Karpas-422 (cell line): ENCODE data around the gene COL13A1. TPM values are rescaled to one million over a fixed set of nuclear protein-coding genes. Genes with fewer than 3 reads are reported as not detected.
A peak's percentile ranks its signal among the peaks of the same experiment; 100 is the strongest.

Experiments
- DNase-seq: peaks from one replicate; pipeline ENCODE4 v3.0.0-alpha.2; 2015
- H2AFZ ChIP-seq: fragments of 200-600 bp; sonication (generic); 2 replicates; pipeline ENCODE4 v1.6.1; 2014; ENCODE audit warnings: antibody characterized with exemption, low read length, mixed read lengths
- H3K27ac ChIP-seq: fragments of 200-600 bp; sonication (generic); 2 replicates; pipeline ENCODE4 v1.5.1; 2014; ENCODE audit warnings: mild to moderate bottlenecking, low read length, moderate library complexity
- H3K27me3 ChIP-seq: fragments of 200-600 bp; sonication (generic); 2 replicates; pipeline ENCODE4 v1.6.1; 2014; ENCODE audit warnings: low read length, mixed read lengths
- H3K36me3 ChIP-seq: fragments of 200-600 bp; sonication (generic); 2 replicates; pipeline ENCODE4 v1.6.1; 2014; ENCODE audit warnings: low read length, mixed read lengths; ENCODE audit not compliant: insufficient read depth
- H3K4me1 ChIP-seq: fragments of 200-600 bp; sonication (generic); 2 replicates; pipeline ENCODE4 v1.6.1; 2014; ENCODE audit warnings: mild to moderate bottlenecking, low read length, mixed read lengths
- H3K4me2 ChIP-seq: fragments of 200-600 bp; sonication (generic); 2 replicates; pipeline ENCODE4 v1.6.1; 2014; ENCODE audit warnings: low read length, low read depth, mild to moderate bottlenecking; ENCODE audit not compliant: poor library complexity, severe bottlenecking
- H3K4me3 ChIP-seq: fragments of 200-600 bp; sonication (generic); 2 replicates; pipeline ENCODE4 v1.5.1; 2014; ENCODE audit warnings: mild to moderate bottlenecking, antibody characterized with exemption, low read length, mixed read lengths
- H3K79me2 ChIP-seq: fragments of 200-600 bp; sonication (generic); 2 replicates; pipeline ENCODE4 v1.6.1; 2014; ENCODE audit warnings: mild to moderate bottlenecking, low read length, mixed read lengths
- H3K9ac ChIP-seq: fragments of 200-600 bp; sonication (generic); 2 replicates; pipeline ENCODE4 v1.6.0; 2014; ENCODE audit warnings: low read length
- H3K9me2 ChIP-seq: fragments of 200-600 bp; sonication (generic), shearing (Covaris generic); replicated peaks from 2 replicates; pipeline ENCODE4 v1.6.0; 2014; ENCODE audit warnings: mild to moderate bottlenecking, low read length, moderate library complexity; ENCODE audit not compliant: insufficient read depth
- H3K9me3 ChIP-seq: fragments of 300-700, 200-600 bp; sonication (generic); 2 replicates; pipeline ENCODE4 v1.6.1; 2014; ENCODE audit warnings: low read length, mixed read lengths
- H4K20me1 ChIP-seq: fragments of 200-600 bp; sonication (generic); 2 replicates; pipeline ENCODE4 v1.6.1; 2014; ENCODE audit warnings: mild to moderate bottlenecking, antibody characterized with exemption, low read length, low read depth; ENCODE audit not compliant: insufficient read depth
- total RNA-seq: library from RNA; depleted of rRNA; stranded (reverse); fragments of >200 nt; shearing (Covaris generic); gene quantifications from 2 replicates; pipeline ENCODE4 v1.2.3, GENCODE V29; 2014; ENCODE audit warnings: low replicate concordance

Gene COL13A1
- total RNA-seq, 1 experiment from 2014 or later = not detected

- H3K9ac ChIP-seq = no peak overlapping the region
- H3K9me2 ChIP-seq = no peaks in the 10 kb centered on the region
- no peaks in the 10 kb centered on the region for H3K4me1 ChIP-seq
- H3K79me2 ChIP-seq = no peaks in the 10 kb centered on the region
- no peak overlapping the region for H2AFZ ChIP-seq
- no peaks in the 10 kb centered on the region for H3K36me3 ChIP-seq
- peaks cover 14% of the 10 kb centered on the region for H3K9me3 ChIP-seq
- H3K27me3 ChIP-seq = no peaks in the 10 kb centered on the region
- no peak overlapping the region for H3K4me2 ChIP-seq
- no peak overlapping the region for H3K27ac ChIP-seq
- H3K4me3 ChIP-seq = no peak overlapping the region
- H4K20me1 ChIP-seq = no peaks in the 10 kb centered on the region
- no peak for DNase-seq
Measured at GRCh38 chr10:69795242-69795934, 6.3 kb upstream of the COL13A1 start.

- H3K27ac ChIP-seq = no peak overlapping the region
- no peak overlapping the region for H3K4me2 ChIP-seq
- H3K9me3 ChIP-seq = peaks cover 14% of the 10 kb centered on the region
- no peaks in the 10 kb centered on the region for H3K79me2 ChIP-seq
- H3K4me1 ChIP-seq = no peaks in the 10 kb centered on the region
- no peaks in the 10 kb centered on the region for H3K9me2 ChIP-seq
- H2AFZ ChIP-seq = no peak overlapping the region
- H3K36me3 ChIP-seq = no peaks in the 10 kb centered on the region
- no peak overlapping the region for H3K4me3 ChIP-seq
- no peak for DNase-seq
- H4K20me1 ChIP-seq = no peaks in the 10 kb centered on the region
- no peaks in the 10 kb centered on the region for H3K27me3 ChIP-seq
- no peak overlapping the region for H3K9ac ChIP-seq
Measured at GRCh38 chr10:69797959-69798358, 3.7 kb upstream of the COL13A1 start.

- H2AFZ ChIP-seq = no peak overlapping the region
- peak; percentile 64 for DNase-seq
- no peak overlapping the region for H3K4me3 ChIP-seq
- H3K9me3 ChIP-seq = peaks cover 9% of the 10 kb centered on the region
- no peaks in the 10 kb centered on the region for H3K79me2 ChIP-seq
- no peaks in the 10 kb centered on the region for H3K27me3 ChIP-seq
- H3K4me2 ChIP-seq = no peak overlapping the region
- H3K4me1 ChIP-seq = no peaks in the 10 kb centered on the region
- H3K27ac ChIP-seq = no peak overlapping the region
- no peak overlapping the region for H3K9ac ChIP-seq
- no peaks in the 10 kb centered on the region for H3K9me2 ChIP-seq
- no peaks in the 10 kb centered on the region for H4K20me1 ChIP-seq
- no peaks in the 10 kb centered on the region for H3K36me3 ChIP-seq
Measured at GRCh38 chr10:69800109-69800508, 1.6 kb upstream of the COL13A1 start.

DNA sequence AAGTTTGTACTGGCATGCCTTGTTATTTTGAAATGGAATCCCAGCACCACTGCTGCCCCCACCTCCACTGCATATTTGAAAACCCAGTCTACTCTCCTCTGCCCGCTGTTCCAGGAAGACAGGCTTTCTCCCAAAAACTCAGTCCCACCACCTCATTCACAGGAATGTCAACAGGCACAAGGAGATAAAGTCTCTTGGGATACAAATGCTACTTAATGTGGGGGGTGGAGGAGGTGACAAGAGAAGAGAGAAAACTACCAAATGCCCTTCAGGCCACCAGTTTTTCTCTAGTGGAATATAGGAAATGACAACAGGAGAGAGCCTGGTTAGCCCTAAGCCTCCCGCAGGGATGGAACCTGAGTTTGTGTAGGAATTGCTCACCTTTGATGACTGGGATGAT lies 1.0 kb upstream of the COL13A1 start:
- H3K4me2 ChIP-seq = no peak overlapping the region
- H3K27me3 ChIP-seq = no peaks in the 10 kb centered on the region
- H4K20me1 ChIP-seq = no peaks in the 10 kb centered on the region
- no peak overlapping the region for H2AFZ ChIP-seq
- no peak overlapping the region for H3K9ac ChIP-seq
- H3K4me3 ChIP-seq = no peak overlapping the region
- no peaks in the 10 kb centered on the region for H3K36me3 ChIP-seq
- no peaks in the 10 kb centered on the region for H3K9me2 ChIP-seq
- DNase-seq = no peak
- H3K27ac ChIP-seq = no peak overlapping the region
- peaks cover 4% of the 10 kb centered on the region for H3K9me3 ChIP-seq
- no peaks in the 10 kb centered on the region for H3K79me2 ChIP-seq
- H3K4me1 ChIP-seq = no peaks in the 10 kb centered on the region

DNA sequence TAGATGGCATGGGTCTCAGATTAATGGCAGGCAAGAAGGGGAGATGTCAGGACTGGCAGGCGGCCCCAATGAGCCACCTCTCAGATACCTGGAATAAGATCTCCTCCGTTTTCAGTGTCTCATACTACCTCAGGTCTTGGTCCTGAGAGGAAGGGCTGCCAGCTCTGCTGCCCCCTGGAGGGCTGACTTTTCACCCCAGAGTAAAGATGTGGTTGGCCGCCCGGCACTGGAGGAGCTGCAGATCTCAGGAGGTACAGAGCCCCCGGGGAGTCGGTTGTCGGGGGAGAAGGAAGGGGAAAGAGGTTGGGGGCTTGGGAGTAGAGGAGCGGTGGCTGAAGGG lies 642 bp upstream of the COL13A1 start:
- Histone ChIP-seq H3K4me3 (no peak overlapping the region), H3K4me2 (no peak overlapping the region), H3K27me3 (no peaks in the 10 kb centered on the region), H3K9me2 (no peaks in the 10 kb centered on the region), H4K20me1 (no peaks in the 10 kb centered on the region), H3K79me2 (no peaks in the 10 kb centered on the region), H3K9me3 (no peaks in the 10 kb centered on the region), H3K36me3 (no peaks in the 10 kb centered on the region), H3K9ac (no peak overlapping the region), H3K27ac (no peak overlapping the region), H3K4me1 (no peaks in the 10 kb centered on the region), H2AFZ (no peak overlapping the region)
- peak; percentile 77 for DNase-seq

- Histone ChIP-seq H4K20me1 (no peaks in the 10 kb centered on the region), H3K36me3 (no peaks in the 10 kb centered on the region), H3K4me2 (no peak overlapping the region), H3K9me3 (no peaks in the 10 kb centered on the region), H3K9ac (no peak overlapping the region), H3K4me1 (no peaks in the 10 kb centered on the region), H3K4me3 (no peak overlapping the region), H3K27me3 (no peaks in the 10 kb centered on the region), H3K9me2 (no peaks in the 10 kb centered on the region), H3K27ac (no peak overlapping the region), H2AFZ (no peak overlapping the region), H3K79me2 (no peaks in the 10 kb centered on the region)
- DNase-seq = no peak
Measured at GRCh38 chr10:69802424-69803161, 887 bp downstream of the COL13A1 start.

GRCh38 chr10:69803809-69804208 lies 2.1 kb downstream of the COL13A1 start:
- Histone ChIP-seq H3K27ac (no peak overlapping the region), H4K20me1 (no peaks in the 10 kb centered on the region), H3K9me3 (no peaks in the 10 kb centered on the region), H3K4me1 (no peaks in the 10 kb centered on the region), H3K9me2 (no peaks in the 10 kb centered on the region), H3K36me3 (no peaks in the 10 kb centered on the region), H3K79me2 (no peaks in the 10 kb centered on the region), H2AFZ (no peak overlapping the region), H3K9ac (no peak overlapping the region), H3K4me3 (no peak overlapping the region), H3K4me2 (no peak overlapping the region), H3K27me3 (no peaks in the 10 kb centered on the region)
- DNase-seq = no peak

GRCh38 chr10:69804775-69805174 lies 3.1 kb downstream of the COL13A1 start:
- H3K27ac ChIP-seq = no peak overlapping the region
- no peak overlapping the region for H3K9ac ChIP-seq
- DNase-seq = no peak
- no peaks in the 10 kb centered on the region for H4K20me1 ChIP-seq
- no peak overlapping the region for H3K4me3 ChIP-seq
- H2AFZ ChIP-seq = no peak overlapping the region
- H3K9me3 ChIP-seq = no peaks in the 10 kb centered on the region
- H3K4me1 ChIP-seq = no peaks in the 10 kb centered on the region
- H3K36me3 ChIP-seq = no peaks in the 10 kb centered on the region
- no peaks in the 10 kb centered on the region for H3K27me3 ChIP-seq
- no peaks in the 10 kb centered on the region for H3K9me2 ChIP-seq
- H3K79me2 ChIP-seq = no peaks in the 10 kb centered on the region
- H3K4me2 ChIP-seq = no peak overlapping the region
